HG02870 (cell line): ENCODE results near the gene FGD1.

ENCODE experiments used
- ATAC-seq: cut with Tn5 transposase; IDR thresholded peaks from one replicate; pipeline ENCODE4 v1.9.1; 2021; ENCODE audit warnings: mild to moderate bottlenecking, moderate library complexity; ENCODE audit not compliant: unreplicated experiment

Gene FGD1

GRCh38 chrX:54411732-54412131 is 84.3 kb downstream of the FGD1 start:
- no peak for ATAC-seq

DNA sequence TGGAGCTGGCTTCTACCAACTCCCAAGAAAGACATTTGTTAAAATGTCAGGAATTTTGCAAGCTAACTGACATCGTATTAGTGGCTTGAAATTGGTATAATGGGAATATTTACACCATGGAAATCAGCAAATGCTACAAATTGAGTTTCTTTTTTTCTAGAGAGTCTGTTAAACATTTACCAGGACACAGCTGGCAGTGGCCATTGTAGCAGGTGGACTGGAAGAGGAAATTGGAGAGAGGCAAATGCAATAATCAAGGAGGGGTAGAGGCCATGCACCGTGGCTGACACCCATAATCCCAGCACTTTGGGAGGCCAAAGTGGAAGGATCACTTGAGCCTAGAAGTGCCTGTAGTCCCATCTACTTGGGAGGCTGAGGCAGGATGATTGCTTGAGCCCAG is 88.8 kb downstream of the FGD1 start:
- no peak for ATAC-seq

GRCh38 chrX:54397113-54397512 is 98.9 kb downstream of the FGD1 start:
- ATAC-seq, result no peak
